Duodenal mucosa (tissue), 2 donors: Measurements from ENCODE around the gene FCHO1.
"Not testable (repeated sequence)": the region's sequence is repeated elsewhere in the genome, so short reads cannot be mapped to it uniquely, and the experiment has no call there.

ENCODE experiments used
- H3K27ac ChIP-seq: one replicate; pipeline ENCODE4 v1.7.0; 2013; ENCODE audit warnings: low read depth, low read length
- H3K27me3 ChIP-seq, 2 donors: one replicate each; pipeline ENCODE4 v1.7.0; 2013; ENCODE audit warnings: low read length in 2 of 2, control low read depth in 1 of 2; ENCODE audit not compliant: insufficient read depth in 2 of 2, control insufficient read depth in 1 of 2
- H3K36me3 ChIP-seq, 2 donors: one replicate each; pipeline ENCODE4 v1.7.0; 2013; ENCODE audit warnings: low read length in 2 of 2, control low read depth in 1 of 2; ENCODE audit not compliant: insufficient read depth in 2 of 2, control insufficient read depth in 1 of 2
- H3K4me1 ChIP-seq, 2 donors: one replicate each; pipeline ENCODE4 v1.7.0; 2013; ENCODE audit warnings: low read length in 2 of 2, control low read depth in 1 of 2; ENCODE audit not compliant: insufficient read depth in 2 of 2, control insufficient read depth in 1 of 2
- H3K4me3 ChIP-seq, 2 donors: one replicate each; pipeline ENCODE4 v1.7.0; 2013; ENCODE audit warnings: low read length in 2 of 2, low read depth in 1 of 2
- H3K9ac ChIP-seq, 2 donors: one replicate each; pipeline ENCODE4 v1.7.0; 2013; ENCODE audit warnings: low read length in 2 of 2, low read depth in 1 of 2
- H3K9me3 ChIP-seq, 2 donors: one replicate each; pipeline ENCODE4 v1.7.0; 2013; ENCODE audit warnings: low read length in 2 of 2, control low read depth in 1 of 2; ENCODE audit not compliant: control insufficient read depth in 1 of 2

Gene FCHO1

GRCh38 chr19:17794412-17794730 lies 43.1 kb downstream of the FCHO1 start:
- Histone ChIP-seq H3K27me3 (peaks cover 0 to 7% of the 10 kb centered on the region in 2 donors), H3K27ac (peak overlapping the region; percentile 62), H3K4me3 (peak overlapping the region; percentile 74 to 80), H3K9me3 (no peaks in the 10 kb centered on the region), H3K9ac (peak overlapping the region in 1 of 2 donors; percentile 92), H3K36me3 (no peaks in the 10 kb centered on the region), H3K4me1 (peaks cover 24 to 46% of the 10 kb centered on the region in 2 donors)

GRCh38 chr19:17794731-17795494 lies 43.6 kb downstream of the FCHO1 start, which contains the start of gene B3GNT3:
Gene B3GNT3, plus strand, starts transcription at chr19:17795138. Its CDS starts 12,670 bp downstream, at chr19:17807808.
- Histone ChIP-seq H3K9ac (peak within 1 kb of the TSS; percentile 85 to 92), H3K36me3 (no peaks in the 10 kb centered on the region), H3K27me3 (peaks cover 0 to 7% of the 10 kb centered on the region in 2 donors), H3K27ac (peak within 1 kb of the TSS; percentile 97), H3K4me1 (peaks cover 30 to 50% of the 10 kb centered on the region in 2 donors), H3K4me3 (peak within 1 kb of the TSS; percentile 74 to 80), H3K9me3 (no peaks in the 10 kb centered on the region)

GRCh38 chr19:17795495-17795856 lies 44.2 kb downstream of the FCHO1 start:
- Histone ChIP-seq H3K9me3 (no peaks in the 10 kb centered on the region), H3K27me3 (peaks cover 0 to 7% of the 10 kb centered on the region in 2 donors), H3K4me1 (peaks cover 27 to 44% of the 10 kb centered on the region in 2 donors), H3K4me3 (peak overlapping the region; percentile 74 to 80), H3K27ac (peak overlapping the region; percentile 97), H3K9ac (peak overlapping the region; percentile 85 to 92), H3K36me3 (no peaks in the 10 kb centered on the region)

- no peaks in the 10 kb centered on the region for H3K36me3 ChIP-seq
- H3K4me3 ChIP-seq, result peak overlapping the region; percentile 74 to 80
- peaks cover 0 to 7% of the 10 kb centered on the region in 2 donors for H3K27me3 ChIP-seq
- no peaks in the 10 kb centered on the region for H3K9me3 ChIP-seq
- H3K4me1 ChIP-seq, result peaks cover 25 to 39% of the 10 kb centered on the region in 2 donors
- H3K27ac ChIP-seq, result peak overlapping the region; percentile 97
- peak overlapping the region; percentile 85 to 92 for H3K9ac ChIP-seq
These were observed 44.9 kb downstream of the FCHO1 start for GRCh38 chr19:17796013-17796837.

- no peaks in the 10 kb centered on the region for H3K9me3 ChIP-seq
- H3K9ac ChIP-seq, result peak overlapping the region; percentile 85 to 92
- peaks cover 0 to 7% of the 10 kb centered on the region in 2 donors for H3K27me3 ChIP-seq
- peak overlapping the region; percentile 97 for H3K27ac ChIP-seq
- H3K4me3 ChIP-seq, result peak overlapping the region; percentile 74 to 80
- no peaks in the 10 kb centered on the region for H3K36me3 ChIP-seq
- peaks cover 20 to 34% of the 10 kb centered on the region in 2 donors for H3K4me1 ChIP-seq
These were observed 45.7 kb downstream of the FCHO1 start for GRCh38 chr19:17796838-17797423.

GRCh38 chr19:17797424-17798201 lies 46.3 kb downstream of the FCHO1 start:
- Histone ChIP-seq H3K4me1 (peaks cover 20 to 34% of the 10 kb centered on the region in 2 donors), H3K27ac (peak overlapping the region; percentile 97), H3K27me3 (peaks cover 0 to 7% of the 10 kb centered on the region in 2 donors), H3K9ac (peak overlapping the region; percentile 85 to 92), H3K36me3 (no peaks in the 10 kb centered on the region), H3K4me3 (peak overlapping the region; percentile 76 to 80), H3K9me3 (no peaks in the 10 kb centered on the region)

GRCh38 chr19:17798599-17798998 lies 47.3 kb downstream of the FCHO1 start:
- not testable (repeated sequence) for H3K36me3 ChIP-seq
- Histone ChIP-seq H3K4me1 (peaks cover 20 to 30% of the 10 kb centered on the region in 2 donors), H3K27ac (peak overlapping the region; percentile 16)

GRCh38 chr19:17802137-17802858 lies 51.0 kb downstream of the FCHO1 start:
- H3K4me1 ChIP-seq, result peaks cover 13 to 19% of the 10 kb centered on the region in 2 donors
- no peaks in the 10 kb centered on the region for H3K27me3 ChIP-seq
- H3K9me3 ChIP-seq, result no peaks in the 10 kb centered on the region
- H3K9ac ChIP-seq, result no peak overlapping the region
- H3K36me3 ChIP-seq, result peaks cover 0 to 7% of the 10 kb centered on the region in 2 donors
- H3K4me3 ChIP-seq, result no peak overlapping the region
- no peak overlapping the region for H3K27ac ChIP-seq

More at GRCh38 chr19:17798599-17798998, 47.3 kb downstream of the FCHO1 start:
- H3K9me3 ChIP-seq, H3K4me3 ChIP-seq, H3K27me3 ChIP-seq: not testable (repeated sequence)
- H3K9ac ChIP-seq, result peak overlapping the region in 1 of 2 donors; percentile 25

- H3K27ac ChIP-seq, result no peak overlapping the region
- no peak overlapping the region for H3K4me3 ChIP-seq
- H3K9me3 ChIP-seq, result no peaks in the 10 kb centered on the region
- H3K27me3 ChIP-seq, result no peaks in the 10 kb centered on the region
- peaks cover 5 to 12% of the 10 kb centered on the region in 2 donors for H3K36me3 ChIP-seq
- no peak overlapping the region for H3K9ac ChIP-seq
- H3K4me1 ChIP-seq, result peaks cover 7 to 11% of the 10 kb centered on the region in 2 donors
These were observed 52.1 kb downstream of the FCHO1 start for GRCh38 chr19:17803264-17803896.
